ENCODE results near the gene SPANXN1. TPM values are rescaled to one million over a fixed set of nuclear protein-coding genes. Genes with fewer than 3 reads are reported as not detected.
"Not testable (repeated sequence)": the region's sequence is repeated elsewhere in the genome, so short reads cannot be mapped to it uniquely, and the experiment has no call there.

SPANXN1 gene, protein sequence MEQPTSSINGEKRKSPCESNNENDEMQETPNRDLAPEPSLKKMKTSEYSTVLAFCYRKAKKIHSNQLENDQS
- total RNA-seq, result not detected

- ATAC-seq, result not testable (repeated sequence)
Measured at GRCh38 chrX:145247203-145247602, at the start of gene SPANXN1. Gene SPANXN1, plus strand, starts transcription at chrX:145247503. Its CDS starts 84 bp downstream, at chrX:145247587.

- ATAC-seq, result no peak
Measured at GRCh38 chrX:145199078-145199477, 48.2 kb upstream of the SPANXN1 start.

- ATAC-seq, result no peak
Measured at GRCh38 chrX:145213504-145213903, 33.8 kb upstream of the SPANXN1 start.

DNA sequence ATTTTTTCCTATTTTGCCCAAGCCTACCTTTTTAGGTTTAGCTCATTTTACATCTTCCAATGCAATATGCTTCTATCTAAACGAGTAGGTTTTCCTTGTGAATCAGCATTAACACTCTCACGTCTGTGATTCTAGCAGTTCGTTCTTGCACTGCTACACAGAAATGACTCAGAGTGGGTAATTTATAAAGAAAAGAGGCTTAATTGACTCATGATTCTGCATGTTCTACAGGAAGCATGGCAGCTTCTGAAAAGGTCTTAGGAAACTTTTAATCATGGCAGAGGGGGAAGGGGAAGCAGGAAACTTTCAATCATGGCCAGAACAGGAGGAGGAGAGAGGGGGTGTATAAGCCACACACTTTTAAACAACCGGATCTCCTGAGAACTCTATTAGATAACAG lies 44.9 kb downstream of the SPANXN1 start:
- ATAC-seq, result no peak

Measured in esophagus mucosa (tissue), 1 donor.